H9 (cell line): ENCODE measurements around the gene GLB1L2. TPM values are rescaled to one million over a fixed set of nuclear protein-coding genes. Genes with fewer than 3 reads are reported as not detected.

Experiments used
- DNase-seq: peaks from one replicate; pipeline ENCODE4 v3.0.0-alpha.2; 2017
- H2AFZ ChIP-seq: one replicate; pipeline ENCODE4 v1.6.1; 2013; ENCODE audit warnings: mild to moderate bottlenecking, low read length, control low read depth, moderate library complexity
- H2AK5ac ChIP-seq: 2 replicates; pipeline ENCODE4 v1.6.1; 2013; ENCODE audit warnings: low read length, control low read depth, mixed read lengths; ENCODE audit not compliant: insufficient read length
- H2BK120ac ChIP-seq: one replicate; pipeline ENCODE4 v1.6.1; 2013; ENCODE audit warnings: low read depth, mild to moderate bottlenecking, low read length, control low read depth, inconsistent platforms; ENCODE audit not compliant: poor library complexity, severe bottlenecking
- H2BK12ac ChIP-seq: 2 replicates; pipeline ENCODE4 v1.6.1; 2013; ENCODE audit warnings: low read length, control low read depth, mixed read lengths, low read depth; ENCODE audit not compliant: insufficient read length
- H2BK15ac ChIP-seq: 2 replicates; pipeline ENCODE4 v1.6.1; 2013; ENCODE audit warnings: low read depth, low read length, control low read depth
- H2BK20ac ChIP-seq: one replicate; pipeline ENCODE4 v1.6.1; 2013; ENCODE audit warnings: low read depth, mild to moderate bottlenecking, low read length, control low read depth, inconsistent platforms; ENCODE audit not compliant: poor library complexity, severe bottlenecking
- H2BK5ac ChIP-seq: 2 replicates; pipeline ENCODE4 v1.6.1; 2013; ENCODE audit warnings: low read length, control low read depth, mixed read lengths; ENCODE audit not compliant: insufficient read length
- H3K14ac ChIP-seq: 2 replicates; pipeline ENCODE4 v1.6.1; 2013; ENCODE audit warnings: low read length, control low read depth; ENCODE audit not compliant: insufficient read depth
- H3K18ac ChIP-seq: 2 replicates; pipeline ENCODE4 v1.6.1; 2013; ENCODE audit warnings: low read depth, mild to moderate bottlenecking, mixed read lengths, low read length, control low read depth; ENCODE audit not compliant: insufficient read length
- H3K23ac ChIP-seq: 2 replicates; pipeline ENCODE4 v1.6.1; 2013; ENCODE audit warnings: low read length, control low read depth, mixed read lengths, low read depth; ENCODE audit not compliant: insufficient read length
- H3K23me2 ChIP-seq: 2 replicates; pipeline ENCODE4 v1.6.1; 2013; ENCODE audit warnings: low read depth, mild to moderate bottlenecking, mixed read lengths, low read length, control low read depth; ENCODE audit not compliant: insufficient read length, poor library complexity, severe bottlenecking
- H3K27ac ChIP-seq: 2 replicates; pipeline ENCODE4 v1.5.1; 2013; ENCODE audit warnings: low read length, control low read depth, mixed read lengths, low read depth; ENCODE audit not compliant: insufficient read length
- H3K27me3 ChIP-seq: 2 replicates; pipeline ENCODE4 v1.6.1; 2013; ENCODE audit warnings: low read length, control low read depth, inconsistent platforms; ENCODE audit not compliant: insufficient read depth
- H3K4ac ChIP-seq: 2 replicates; pipeline ENCODE4 v1.6.1; 2013; ENCODE audit warnings: low read depth, mild to moderate bottlenecking, control low read depth, inconsistent platforms, low read length, moderate library complexity
- H3K4me1 ChIP-seq: 2 replicates; pipeline ENCODE4 v1.6.1; 2013; ENCODE audit warnings: low read length, control low read depth, inconsistent platforms; ENCODE audit not compliant: insufficient read depth
- H3K4me2 ChIP-seq: 2 replicates; pipeline ENCODE4 v1.6.1; 2013; ENCODE audit warnings: low read length, control low read depth, mixed read lengths; ENCODE audit not compliant: insufficient read length, insufficient read depth
- H3K56ac ChIP-seq: 2 replicates; pipeline ENCODE4 v1.6.1; 2013; ENCODE audit warnings: low read depth, mild to moderate bottlenecking, mixed read lengths, low read length, control low read depth; ENCODE audit not compliant: insufficient read length
- H3K79me1 ChIP-seq: 2 replicates; pipeline ENCODE4 v1.6.1; 2013; ENCODE audit warnings: low read depth, mild to moderate bottlenecking, moderate library complexity, low read length, control low read depth, inconsistent platforms; ENCODE audit not compliant: insufficient read depth, poor library complexity, severe bottlenecking
- H3K79me2 ChIP-seq: 2 replicates; pipeline ENCODE4 v1.6.1; 2013; ENCODE audit warnings: low read length, control low read depth, inconsistent platforms; ENCODE audit not compliant: insufficient read depth
- H3K9ac ChIP-seq: 2 replicates; pipeline ENCODE4 v1.6.1; 2013; ENCODE audit warnings: low read length, control low read depth, mixed read lengths; ENCODE audit not compliant: insufficient read length; ENCODE audit errors: extremely low read depth
- H3K9me3 ChIP-seq: one replicate; pipeline ENCODE4 v1.6.1; 2013; ENCODE audit warnings: low read depth, low read length, inconsistent platforms; ENCODE audit not compliant: control insufficient read depth
- H3T11ph ChIP-seq: one replicate; pipeline ENCODE4 v1.6.1; 2013; ENCODE audit warnings: mild to moderate bottlenecking, low read length, control low read depth, inconsistent platforms
- H4K20me1 ChIP-seq: one replicate; pipeline ENCODE4 v1.6.1; 2013; ENCODE audit not compliant: control insufficient read depth, insufficient read length, insufficient read depth
- H4K5ac ChIP-seq: 2 replicates; pipeline ENCODE4 v1.6.1; 2013; ENCODE audit warnings: low read depth, mild to moderate bottlenecking, mixed read lengths, low read length, control low read depth; ENCODE audit not compliant: insufficient read length
- H4K8ac ChIP-seq: replicated peaks from 2 replicates; pipeline ENCODE4 v1.6.1; 2013; ENCODE audit warnings: low read length, control low read depth, mixed read lengths, low read depth; ENCODE audit not compliant: insufficient read length
- H4K91ac ChIP-seq: 2 replicates; pipeline ENCODE4 v1.6.1; 2013; ENCODE audit warnings: low read depth, mild to moderate bottlenecking, moderate library complexity, mixed read lengths, low read length, control low read depth; ENCODE audit not compliant: insufficient read length
- H3K27ac Mint-ChIP-seq, 3 experiments: 2 replicates in 2 of 3; 3 replicates in 1 of 3; pipeline ENCODE4 v1.8.0; 2020 to 2021; ENCODE audit warnings: mixed read lengths in 3 of 3, mild to moderate bottlenecking in 1 of 3, moderate library complexity in 1 of 3
- H3K27me3 Mint-ChIP-seq: 2 replicates; pipeline ENCODE4 v1.8.0; 2021; ENCODE audit warnings: low read depth, mild to moderate bottlenecking, moderate library complexity, mixed read lengths
- H3K36me3 Mint-ChIP-seq, 3 experiments: 2 replicates in 2 of 3; 3 replicates in 1 of 3; pipeline ENCODE4 v1.8.0; 2020 to 2021; ENCODE audit warnings: low read depth in 3 of 3, mixed read lengths in 3 of 3; ENCODE audit not compliant: insufficient read depth in 1 of 3
- H3K4me1 Mint-ChIP-seq, 2 experiments: 2 replicates each; pipeline ENCODE4 v1.8.0; 2020; ENCODE audit warnings: mixed read lengths in 2 of 2
- H3K4me3 Mint-ChIP-seq, 2 experiments: 2 replicates in 1 of 2; 3 replicates in 1 of 2; pipeline ENCODE4 v1.8.0; 2020 to 2021; ENCODE audit warnings: mild to moderate bottlenecking in 2 of 2, mixed read lengths in 2 of 2, moderate library complexity in 1 of 2
- H3K9me3 Mint-ChIP-seq, 2 experiments: 2 replicates in 1 of 2; 3 replicates in 1 of 2; pipeline ENCODE4 v1.8.0; 2020; ENCODE audit warnings: mild to moderate bottlenecking in 2 of 2, mixed read lengths in 2 of 2, moderate library complexity in 1 of 2
- CTCF ChIP-seq: fragments of 200-600 bp; sonication (generic); conservative IDR thresholded peaks from 3 replicates; pipeline ENCODE4 v1.8.0; 2021; ENCODE audit warnings: antibody characterized with exemption, mild to moderate bottlenecking
- WGBS: extraction: QIAGEN DNeasy Blood & Tissue Kit; methylation state at CpG from one replicate; pipeline ENCODE4 v1.1.7; 2013; ENCODE audit warnings: missing lambda C conversion rate, low lambda C conversion rate, mixed read lengths; ENCODE audit not compliant: insufficient read length; ENCODE audit errors: extremely low coverage; 5-methylcytosine and 5-hydroxymethylcytosine counted together
- total RNA-seq: library from RNA; stranded (reverse); gene quantifications from 2 replicates; pipeline ENCODE4 v1.2.1, GENCODE V29; 2021

GLB1L2 gene
- total RNA-seq, 1 experiment from 2014 or later: 2.4 TPM

GRCh38 chr11:134414766-134415765, 83.3 kb downstream of the GLB1L2 start:
- H4K8ac ChIP-seq: no peak overlapping the region
- no peak for TF ChIP-seq CTCF
- H2BK5ac ChIP-seq: no peak overlapping the region
- Mint-ChIP-seq H3K4me3 (peak overlapping the region; percentile 9 to 69; a peak in 4 of 5 replicates), H3K27me3 (peaks cover 34% of the 10 kb centered on the region), H3K36me3 (peaks cover 0 to 3% (median 0%) of the 10 kb centered on the region in 3 experiments; a peak in 3 of 7 replicates), H3K4me1 (peaks cover 41 to 42% of the 10 kb centered on the region in 2 experiments), H3K9me3 (no peaks in the 10 kb centered on the region; a peak in 1 of 5 replicates), H3K27ac (no peak overlapping the region; a peak in 1 of 7 replicates)
- H3K79me2 ChIP-seq: no peaks in the 10 kb centered on the region; the same call in 1 of the 2 replicates
- H3K4me2 ChIP-seq: peak overlapping the region; percentile 2
- H4K5ac ChIP-seq: no peak overlapping the region
- no peaks in the 10 kb centered on the region for H3K9me3 ChIP-seq
- H3K27me3 ChIP-seq: no peaks in the 10 kb centered on the region
- no peak for DNase-seq
- peaks cover 18% of the 10 kb centered on the region; the same call in 1 of the 2 replicates for H3K4me1 ChIP-seq
- H3K23ac ChIP-seq: no peak overlapping the region
- H2BK15ac ChIP-seq: no peak overlapping the region
- H3K27ac ChIP-seq: no peak overlapping the region
- H4K20me1 ChIP-seq: peaks cover 4% of the 10 kb centered on the region
- H2BK20ac ChIP-seq: no peak overlapping the region
- no peak overlapping the region for H3K9ac ChIP-seq
- peaks cover 22% of the 10 kb centered on the region for H3K23me2 ChIP-seq
- H2AK5ac ChIP-seq: no peak overlapping the region
- H3K79me1 ChIP-seq: no peaks in the 10 kb centered on the region
- H4K91ac ChIP-seq: no peak overlapping the region
- H2BK12ac ChIP-seq: no peak overlapping the region
- H3T11ph ChIP-seq: no peak overlapping the region
- H3K18ac ChIP-seq: no peak overlapping the region
- H3K4ac ChIP-seq: no peak overlapping the region
- no peak overlapping the region for H2BK120ac ChIP-seq
- no peak overlapping the region; the same call in 1 of the 2 replicates for H3K14ac ChIP-seq
- no peak overlapping the region for H3K56ac ChIP-seq
- H2AFZ ChIP-seq: no peak overlapping the region
- WGBS: no CpG with 5 or more reads among the region's 17 CpGs
